H9 (cell line): ENCODE results near the gene MYO18B. TPM values are rescaled to one million over a fixed set of nuclear protein-coding genes. Genes with fewer than 3 reads are reported as not detected.

Experiments
- DNase-seq: peaks from one replicate; pipeline ENCODE4 v3.0.0-alpha.2; 2017
- H2AFZ ChIP-seq: one replicate; pipeline ENCODE4 v1.6.1; 2013; ENCODE audit warnings: mild to moderate bottlenecking, low read length, control low read depth, moderate library complexity
- H2AK5ac ChIP-seq: 2 replicates; pipeline ENCODE4 v1.6.1; 2013; ENCODE audit warnings: low read length, control low read depth, mixed read lengths; ENCODE audit not compliant: insufficient read length
- H2BK120ac ChIP-seq: one replicate; pipeline ENCODE4 v1.6.1; 2013; ENCODE audit warnings: low read depth, mild to moderate bottlenecking, low read length, control low read depth, inconsistent platforms; ENCODE audit not compliant: poor library complexity, severe bottlenecking
- H2BK12ac ChIP-seq: 2 replicates; pipeline ENCODE4 v1.6.1; 2013; ENCODE audit warnings: low read length, control low read depth, mixed read lengths, low read depth; ENCODE audit not compliant: insufficient read length
- H2BK15ac ChIP-seq: 2 replicates; pipeline ENCODE4 v1.6.1; 2013; ENCODE audit warnings: low read depth, low read length, control low read depth
- H2BK20ac ChIP-seq: one replicate; pipeline ENCODE4 v1.6.1; 2013; ENCODE audit warnings: low read depth, mild to moderate bottlenecking, low read length, control low read depth, inconsistent platforms; ENCODE audit not compliant: poor library complexity, severe bottlenecking
- H2BK5ac ChIP-seq: 2 replicates; pipeline ENCODE4 v1.6.1; 2013; ENCODE audit warnings: low read length, control low read depth, mixed read lengths; ENCODE audit not compliant: insufficient read length
- H3K14ac ChIP-seq: 2 replicates; pipeline ENCODE4 v1.6.1; 2013; ENCODE audit warnings: low read length, control low read depth; ENCODE audit not compliant: insufficient read depth
- H3K18ac ChIP-seq: 2 replicates; pipeline ENCODE4 v1.6.1; 2013; ENCODE audit warnings: low read depth, mild to moderate bottlenecking, mixed read lengths, low read length, control low read depth; ENCODE audit not compliant: insufficient read length
- H3K23ac ChIP-seq: 2 replicates; pipeline ENCODE4 v1.6.1; 2013; ENCODE audit warnings: low read length, control low read depth, mixed read lengths, low read depth; ENCODE audit not compliant: insufficient read length
- H3K23me2 ChIP-seq: 2 replicates; pipeline ENCODE4 v1.6.1; 2013; ENCODE audit warnings: low read depth, mild to moderate bottlenecking, mixed read lengths, low read length, control low read depth; ENCODE audit not compliant: insufficient read length, poor library complexity, severe bottlenecking
- H3K27ac ChIP-seq: 2 replicates; pipeline ENCODE4 v1.5.1; 2013; ENCODE audit warnings: low read length, control low read depth, mixed read lengths, low read depth; ENCODE audit not compliant: insufficient read length
- H3K27me3 ChIP-seq: 2 replicates; pipeline ENCODE4 v1.6.1; 2013; ENCODE audit warnings: low read length, control low read depth, inconsistent platforms; ENCODE audit not compliant: insufficient read depth
- H3K4ac ChIP-seq: 2 replicates; pipeline ENCODE4 v1.6.1; 2013; ENCODE audit warnings: low read depth, mild to moderate bottlenecking, control low read depth, inconsistent platforms, low read length, moderate library complexity
- H3K4me1 ChIP-seq: 2 replicates; pipeline ENCODE4 v1.6.1; 2013; ENCODE audit warnings: low read length, control low read depth, inconsistent platforms; ENCODE audit not compliant: insufficient read depth
- H3K4me2 ChIP-seq: 2 replicates; pipeline ENCODE4 v1.6.1; 2013; ENCODE audit warnings: low read length, control low read depth, mixed read lengths; ENCODE audit not compliant: insufficient read length, insufficient read depth
- H3K56ac ChIP-seq: 2 replicates; pipeline ENCODE4 v1.6.1; 2013; ENCODE audit warnings: low read depth, mild to moderate bottlenecking, mixed read lengths, low read length, control low read depth; ENCODE audit not compliant: insufficient read length
- H3K79me1 ChIP-seq: 2 replicates; pipeline ENCODE4 v1.6.1; 2013; ENCODE audit warnings: low read depth, mild to moderate bottlenecking, moderate library complexity, low read length, control low read depth, inconsistent platforms; ENCODE audit not compliant: insufficient read depth, poor library complexity, severe bottlenecking
- H3K79me2 ChIP-seq: 2 replicates; pipeline ENCODE4 v1.6.1; 2013; ENCODE audit warnings: low read length, control low read depth, inconsistent platforms; ENCODE audit not compliant: insufficient read depth
- H3K9ac ChIP-seq: 2 replicates; pipeline ENCODE4 v1.6.1; 2013; ENCODE audit warnings: low read length, control low read depth, mixed read lengths; ENCODE audit not compliant: insufficient read length; ENCODE audit errors: extremely low read depth
- H3K9me3 ChIP-seq: one replicate; pipeline ENCODE4 v1.6.1; 2013; ENCODE audit warnings: low read depth, low read length, inconsistent platforms; ENCODE audit not compliant: control insufficient read depth
- H3T11ph ChIP-seq: one replicate; pipeline ENCODE4 v1.6.1; 2013; ENCODE audit warnings: mild to moderate bottlenecking, low read length, control low read depth, inconsistent platforms
- H4K20me1 ChIP-seq: one replicate; pipeline ENCODE4 v1.6.1; 2013; ENCODE audit not compliant: control insufficient read depth, insufficient read length, insufficient read depth
- H4K5ac ChIP-seq: 2 replicates; pipeline ENCODE4 v1.6.1; 2013; ENCODE audit warnings: low read depth, mild to moderate bottlenecking, mixed read lengths, low read length, control low read depth; ENCODE audit not compliant: insufficient read length
- H4K8ac ChIP-seq: replicated peaks from 2 replicates; pipeline ENCODE4 v1.6.1; 2013; ENCODE audit warnings: low read length, control low read depth, mixed read lengths, low read depth; ENCODE audit not compliant: insufficient read length
- H4K91ac ChIP-seq: 2 replicates; pipeline ENCODE4 v1.6.1; 2013; ENCODE audit warnings: low read depth, mild to moderate bottlenecking, moderate library complexity, mixed read lengths, low read length, control low read depth; ENCODE audit not compliant: insufficient read length
- H3K27ac Mint-ChIP-seq, 3 experiments: 2 replicates in 2 of 3; 3 replicates in 1 of 3; pipeline ENCODE4 v1.8.0; 2020 to 2021; ENCODE audit warnings: mixed read lengths in 3 of 3, mild to moderate bottlenecking in 1 of 3, moderate library complexity in 1 of 3
- H3K27me3 Mint-ChIP-seq: 2 replicates; pipeline ENCODE4 v1.8.0; 2021; ENCODE audit warnings: low read depth, mild to moderate bottlenecking, moderate library complexity, mixed read lengths
- H3K36me3 Mint-ChIP-seq, 3 experiments: 2 replicates in 2 of 3; 3 replicates in 1 of 3; pipeline ENCODE4 v1.8.0; 2020 to 2021; ENCODE audit warnings: low read depth in 3 of 3, mixed read lengths in 3 of 3; ENCODE audit not compliant: insufficient read depth in 1 of 3
- H3K4me1 Mint-ChIP-seq, 2 experiments: 2 replicates each; pipeline ENCODE4 v1.8.0; 2020; ENCODE audit warnings: mixed read lengths in 2 of 2
- H3K4me3 Mint-ChIP-seq, 2 experiments: 2 replicates in 1 of 2; 3 replicates in 1 of 2; pipeline ENCODE4 v1.8.0; 2020 to 2021; ENCODE audit warnings: mild to moderate bottlenecking in 2 of 2, mixed read lengths in 2 of 2, moderate library complexity in 1 of 2
- H3K9me3 Mint-ChIP-seq, 2 experiments: 2 replicates in 1 of 2; 3 replicates in 1 of 2; pipeline ENCODE4 v1.8.0; 2020; ENCODE audit warnings: mild to moderate bottlenecking in 2 of 2, mixed read lengths in 2 of 2, moderate library complexity in 1 of 2
- CTCF ChIP-seq: fragments of 200-600 bp; sonication (generic); conservative IDR thresholded peaks from 3 replicates; pipeline ENCODE4 v1.8.0; 2021; ENCODE audit warnings: antibody characterized with exemption, mild to moderate bottlenecking
- WGBS: extraction: QIAGEN DNeasy Blood & Tissue Kit; methylation state at CpG from one replicate; pipeline ENCODE4 v1.1.7; 2013; ENCODE audit warnings: missing lambda C conversion rate, low lambda C conversion rate, mixed read lengths; ENCODE audit not compliant: insufficient read length; ENCODE audit errors: extremely low coverage; 5-methylcytosine and 5-hydroxymethylcytosine counted together
- total RNA-seq: library from RNA; stranded (reverse); gene quantifications from 2 replicates; pipeline ENCODE4 v1.2.1, GENCODE V29; 2021

Gene MYO18B
- total RNA-seq, 1 experiment from 2014 or later: 0.46 TPM

DNA sequence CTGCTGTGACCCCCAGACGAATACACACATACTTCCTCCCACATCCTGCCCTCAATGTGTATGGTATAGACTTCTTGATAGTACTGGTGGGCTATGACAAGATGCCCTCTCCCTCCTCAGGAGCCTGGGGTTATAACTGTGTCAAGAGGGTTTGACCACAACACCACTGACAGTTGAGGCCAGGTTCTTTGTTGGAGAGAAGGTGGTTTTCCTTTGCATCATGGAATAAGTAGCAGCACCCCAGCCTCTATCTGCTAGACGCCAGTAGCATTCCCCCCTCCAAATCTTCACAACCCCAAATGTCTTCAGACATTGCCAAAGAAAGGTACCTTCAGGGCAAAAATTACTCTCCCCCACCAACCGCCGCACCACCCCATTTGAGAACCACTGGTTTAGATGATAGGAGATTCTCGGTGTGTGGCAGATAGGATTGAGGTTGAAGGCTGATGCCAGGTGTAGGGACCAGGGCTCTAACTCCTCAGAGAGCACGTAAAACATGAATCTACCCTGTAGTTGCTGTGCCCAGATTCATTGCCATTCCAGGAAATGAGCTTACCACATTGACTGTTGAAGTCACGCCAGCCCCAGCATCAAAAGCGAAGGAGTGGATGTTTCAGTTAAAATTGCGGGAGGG, 5.5 kb upstream of the MYO18B start:
- Histone ChIP-seq H4K8ac (no peak overlapping the region), H3K79me1 (no peaks in the 10 kb centered on the region), H3K4me2 (no peak overlapping the region), H3K23ac (no peak overlapping the region), H4K91ac (no peak overlapping the region), H3K23me2 (no peaks in the 10 kb centered on the region), H3K27me3 (no peaks in the 10 kb centered on the region), H3K9ac (no peak overlapping the region), H2AFZ (no peak overlapping the region), H3K4me1 (no peaks in the 10 kb centered on the region), H4K5ac (no peak overlapping the region), H2BK20ac (no peak overlapping the region), H3K9me3 (no peaks in the 10 kb centered on the region), H3K56ac (no peak overlapping the region), H2BK5ac (no peak overlapping the region), H4K20me1 (no peaks in the 10 kb centered on the region), H2AK5ac (no peak overlapping the region), H3K14ac (no peak overlapping the region), H2BK120ac (no peak overlapping the region), H3T11ph (no peak overlapping the region), H3K79me2 (no peaks in the 10 kb centered on the region), H3K4ac (no peak overlapping the region), H2BK12ac (no peak overlapping the region), H2BK15ac (no peak overlapping the region), H3K18ac (no peak overlapping the region), H3K27ac (no peak overlapping the region)
- DNase-seq: no peak
- H3K27me3 Mint-ChIP-seq: peaks cover 5% of the 10 kb centered on the region
- H3K27ac Mint-ChIP-seq: no peak overlapping the region
- TF ChIP-seq CTCF: no peak
- no peak overlapping the region; a peak in 1 of 5 replicates for H3K4me3 Mint-ChIP-seq
- H3K9me3 Mint-ChIP-seq: no peaks in the 10 kb centered on the region
- no peaks in the 10 kb centered on the region for H3K4me1 Mint-ChIP-seq
- H3K36me3 Mint-ChIP-seq: no peaks in the 10 kb centered on the region; a peak in 1 of 7 replicates
- WGBS: no CpG with 5 or more reads among the region's 9 CpGs
